NT2/D1 (cell line): ENCODE results near the gene ATP11B.

Experiments used
- DNase-seq: peaks from one replicate; pipeline ENCODE4 v3.0.0-alpha.2; 2011; ENCODE audit warnings: low read depth, low spot score
- H3K27me3 ChIP-seq: 2 replicates; pipeline ENCODE4 v1.6.0; 2011; ENCODE audit warnings: mild to moderate bottlenecking; ENCODE audit not compliant: insufficient read length, insufficient read depth
- H3K36me3 ChIP-seq: 2 replicates; pipeline ENCODE4 v1.6.1; 2011; ENCODE audit warnings: mild to moderate bottlenecking, low read length, mixed read lengths; ENCODE audit not compliant: insufficient read depth, insufficient read length
- H3K4me1 ChIP-seq: 2 replicates; pipeline ENCODE4 v1.5.1; 2011; ENCODE audit not compliant: insufficient read depth, insufficient read length
- H3K4me3 ChIP-seq: 2 replicates; pipeline ENCODE4 v1.5.1; 2011; ENCODE audit warnings: low read depth; ENCODE audit not compliant: insufficient read length
- H3K9ac ChIP-seq: 2 replicates; pipeline ENCODE4 v1.6.0; 2011; ENCODE audit warnings: low read depth; ENCODE audit not compliant: insufficient read length
- H3K9me3 ChIP-seq: 2 replicates; pipeline ENCODE4 v1.5.1; 2011; ENCODE audit warnings: mild to moderate bottlenecking, low read length; ENCODE audit not compliant: insufficient read depth
- SUZ12 ChIP-seq: IDR thresholded peaks from 2 replicates; pipeline ENCODE4 v1.6.1; 2011; ENCODE audit not compliant: insufficient read length, insufficient read depth; ENCODE audit errors: extremely low read depth
- YY1 ChIP-seq: IDR thresholded peaks from 2 replicates; pipeline ENCODE4 v1.6.1; 2011; ENCODE audit not compliant: insufficient read length, insufficient read depth
- ZNF274 ChIP-seq: IDR thresholded peaks from 2 replicates; pipeline ENCODE4 v1.6.1; 2011; ENCODE audit warnings: mild to moderate bottlenecking, low read depth, low read length

ATP11B gene

GRCh38 chr3:182912474-182912873 lies 119.2 kb downstream of the ATP11B start:
- Histone ChIP-seq H3K4me3 (no peak overlapping the region), H3K4me1 (no peaks in the 10 kb centered on the region), H3K27me3 (no peaks in the 10 kb centered on the region), H3K9ac (no peak overlapping the region), H3K9me3 (no peaks in the 10 kb centered on the region), H3K36me3 (no peaks in the 10 kb centered on the region)
- no peak for DNase-seq
- TF ChIP-seq YY1 (no peak), SUZ12 (no peak), ZNF274 (no peak)

DNA sequence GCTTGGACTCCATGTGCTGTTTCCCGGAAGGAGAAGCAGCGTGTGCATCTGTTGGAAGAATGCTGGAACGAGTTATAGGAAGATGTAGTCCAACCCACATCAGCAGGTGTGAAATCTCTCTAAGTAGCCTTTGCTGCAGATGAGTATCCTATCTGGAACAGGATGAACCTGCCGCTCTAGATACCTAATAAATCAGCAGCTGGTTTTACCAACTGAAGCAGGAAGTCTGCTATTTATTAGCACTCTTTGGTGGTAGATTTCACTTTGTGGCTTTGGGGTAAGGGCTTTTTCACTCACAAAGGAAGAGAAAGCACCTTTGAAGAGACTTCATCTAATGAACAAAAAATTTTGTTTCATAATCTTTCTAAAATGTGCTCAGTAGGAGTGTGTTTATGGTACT lies 120.6 kb downstream of the ATP11B start:
- no peak overlapping the region for H3K4me3 ChIP-seq
- DNase-seq: no peak
- H3K4me1 ChIP-seq: no peaks in the 10 kb centered on the region

DNA sequence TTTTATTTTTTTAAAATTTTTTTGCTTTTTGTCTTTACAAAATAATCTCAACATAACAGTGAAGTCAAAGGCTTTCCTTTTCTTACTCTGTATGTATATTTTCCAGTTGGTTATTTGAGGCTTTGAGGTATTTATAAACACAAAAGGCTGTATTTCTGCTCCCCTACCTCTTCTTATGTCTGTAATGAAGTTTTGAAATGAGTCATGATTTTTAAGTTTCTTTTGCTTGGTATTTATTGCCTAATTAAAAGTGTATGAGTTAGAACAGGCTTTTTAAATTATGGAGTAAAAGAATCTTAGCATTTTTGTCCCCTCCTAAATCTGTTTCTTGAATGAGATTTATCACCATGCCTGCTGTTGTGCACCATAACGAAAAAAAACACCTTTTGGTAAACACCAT lies 121.0 kb downstream of the ATP11B start:
- no peak for DNase-seq
- Histone ChIP-seq H3K36me3 (no peaks in the 10 kb centered on the region), H3K9me3 (no peaks in the 10 kb centered on the region), H3K4me3 (no peak overlapping the region), H3K27me3 (no peaks in the 10 kb centered on the region), H3K4me1 (no peaks in the 10 kb centered on the region), H3K9ac (no peak overlapping the region)
- TF ChIP-seq YY1: no peak
- no peak for TF ChIP-seq ZNF274
- no peak for TF ChIP-seq SUZ12

More for the DNA sequence above, 120.6 kb downstream of the ATP11B start:
- Histone ChIP-seq H3K36me3 (no peaks in the 10 kb centered on the region), H3K9me3 (no peaks in the 10 kb centered on the region), H3K27me3 (no peaks in the 10 kb centered on the region), H3K9ac (no peak overlapping the region)
- no peak for TF ChIP-seq YY1
- no peak for TF ChIP-seq ZNF274
- no peak for TF ChIP-seq SUZ12

DNA sequence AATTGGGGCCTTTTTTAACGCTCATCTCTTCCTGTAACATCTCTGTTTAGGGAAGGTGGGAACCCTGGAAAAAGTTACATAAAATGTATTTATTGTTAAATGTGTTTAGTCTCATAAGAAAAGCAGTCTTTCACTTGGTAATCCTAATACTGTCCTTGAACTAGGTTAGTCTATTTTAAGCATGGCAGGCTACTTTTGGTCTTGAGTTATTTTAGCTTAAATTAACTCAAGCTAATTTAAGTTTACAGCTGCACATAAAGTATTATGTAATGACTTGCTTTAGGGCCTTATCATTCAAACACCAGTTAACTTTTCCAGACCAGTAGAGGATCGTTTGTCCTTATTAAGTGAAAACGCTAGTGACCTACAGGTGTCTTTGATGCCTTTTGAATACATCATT lies 123.8 kb downstream of the ATP11B start:
- DNase-seq: no peak
- Histone ChIP-seq H3K9me3 (no peaks in the 10 kb centered on the region), H3K9ac (no peak overlapping the region), H3K36me3 (no peaks in the 10 kb centered on the region), H3K4me1 (no peaks in the 10 kb centered on the region), H3K27me3 (no peaks in the 10 kb centered on the region), H3K4me3 (no peak overlapping the region)
- TF ChIP-seq ZNF274 (no peak), YY1 (no peak), SUZ12 (no peak)

- Histone ChIP-seq H3K4me3 (no peak overlapping the region), H3K36me3 (no peaks in the 10 kb centered on the region), H3K27me3 (no peaks in the 10 kb centered on the region), H3K9me3 (no peaks in the 10 kb centered on the region), H3K4me1 (no peaks in the 10 kb centered on the region), H3K9ac (no peak overlapping the region)
- no peak for DNase-seq
- no peak for TF ChIP-seq YY1
- TF ChIP-seq ZNF274: no peak
- TF ChIP-seq SUZ12: no peak
These were observed 126.6 kb downstream of the ATP11B start for GRCh38 chr3:182919866-182920357.

GRCh38 chr3:182920515-182921084 lies 127.3 kb downstream of the ATP11B start:
- H3K9me3 ChIP-seq: no peaks in the 10 kb centered on the region
- no peak overlapping the region for H3K9ac ChIP-seq
- DNase-seq: no peak
- H3K4me3 ChIP-seq: no peak overlapping the region
- TF ChIP-seq ZNF274 (no peak), YY1 (no peak), SUZ12 (no peak)
- H3K36me3 ChIP-seq: no peaks in the 10 kb centered on the region
- no peaks in the 10 kb centered on the region for H3K4me1 ChIP-seq
- no peaks in the 10 kb centered on the region for H3K27me3 ChIP-seq

DNA sequence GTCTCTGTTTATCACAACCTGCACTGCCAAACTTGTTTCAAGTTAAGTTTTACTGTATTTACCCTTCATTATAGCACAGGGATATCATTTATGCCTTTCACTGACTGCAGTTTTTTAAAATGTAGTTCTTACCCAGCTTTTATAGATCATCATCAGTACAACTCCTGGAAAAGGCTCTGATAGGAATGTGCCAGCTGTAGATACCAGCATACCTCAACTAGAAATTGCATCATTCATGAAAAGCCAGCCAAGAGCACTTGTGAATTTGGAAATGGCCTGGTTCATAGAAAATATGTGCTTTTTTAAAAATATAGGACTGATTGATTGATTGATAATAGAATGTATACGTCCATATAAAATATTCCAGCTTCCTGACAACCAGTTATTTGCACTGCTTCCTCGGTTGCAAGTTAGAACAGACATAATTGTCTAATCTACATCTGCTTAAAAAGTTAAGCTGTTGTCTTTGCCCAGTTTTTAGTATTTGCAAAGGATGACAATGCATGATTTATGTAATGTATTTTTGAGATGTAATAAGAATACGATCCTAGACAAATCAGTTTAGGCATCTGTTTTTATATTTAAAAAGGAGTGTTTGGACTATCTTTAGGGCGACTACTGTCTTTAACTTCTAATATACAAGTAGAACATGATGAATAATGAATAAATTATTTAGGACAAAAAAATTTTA lies 128.5 kb downstream of the ATP11B start:
- H3K9ac ChIP-seq: no peak overlapping the region
- no peak for DNase-seq
- no peaks in the 10 kb centered on the region for H3K4me1 ChIP-seq

More for the DNA sequence above, 128.5 kb downstream of the ATP11B start:
- no peak for TF ChIP-seq ZNF274
- no peak for TF ChIP-seq SUZ12
- no peak for TF ChIP-seq YY1
- Histone ChIP-seq H3K36me3 (no peaks in the 10 kb centered on the region), H3K4me3 (no peak overlapping the region), H3K27me3 (no peaks in the 10 kb centered on the region), H3K9me3 (no peaks in the 10 kb centered on the region)
